SK-N-DZ (cell line): ENCODE results near the gene TNKS1BP1.
"Not testable (repeated sequence)": the region's sequence is repeated elsewhere in the genome, so short reads cannot be mapped to it uniquely, and the experiment has no call there.

Source experiments
- DNase-seq: peaks from one replicate; pipeline ENCODE4 v3.0.0-alpha.2; 2015; ENCODE audit warnings: low spot score

Gene TNKS1BP1

GRCh38 chr11:57353446-57353845, 28.7 kb upstream of the TNKS1BP1 start:
- no peak for DNase-seq

- no peak for DNase-seq
Measured at GRCh38 chr11:57353036-57353435, 28.3 kb upstream of the TNKS1BP1 start.

- DNase-seq: no peak
Measured at GRCh38 chr11:57349491-57350274, 24.9 kb upstream of the TNKS1BP1 start.

- no peak for DNase-seq
Measured at GRCh38 chr11:57348636-57349313, 24.0 kb upstream of the TNKS1BP1 start.

- DNase-seq: no peak
Measured at GRCh38 chr11:57348052-57348451, 23.3 kb upstream of the TNKS1BP1 start.

- DNase-seq: no peak
Measured at GRCh38 chr11:57347336-57347735, 22.6 kb upstream of the TNKS1BP1 start.

GRCh38 chr11:57345555-57346211, 20.9 kb upstream of the TNKS1BP1 start:
- DNase-seq: peak; percentile 73

GRCh38 chr11:57344826-57345225, 20.1 kb upstream of the TNKS1BP1 start:
- DNase-seq: no peak

GRCh38 chr11:57343825-57344224, 19.1 kb upstream of the TNKS1BP1 start:
- no peak for DNase-seq

GRCh38 chr11:57342702-57343101, 17.9 kb upstream of the TNKS1BP1 start:
- DNase-seq: no peak

GRCh38 chr11:57341250-57341808, 16.6 kb upstream of the TNKS1BP1 start:
- no peak for DNase-seq

- peak; percentile 91 for DNase-seq
Measured at GRCh38 chr11:57340039-57340615, 15.4 kb upstream of the TNKS1BP1 start.

GRCh38 chr11:57339328-57339727, 14.6 kb upstream of the TNKS1BP1 start:
- DNase-seq: peak; percentile 30

- peak; percentile 97 for DNase-seq
Measured at GRCh38 chr11:57338142-57338541, 13.4 kb upstream of the TNKS1BP1 start, which contains the start of gene P2RX3. TSS of gene P2RX3 (plus strand) at chr11:57338352. CDS start at chr11:57338551, 199 bp downstream.

- DNase-seq: not testable (repeated sequence)
Measured at GRCh38 chr11:57336856-57337255, 12.1 kb upstream of the TNKS1BP1 start.

GRCh38 chr11:57336111-57336666, 11.4 kb upstream of the TNKS1BP1 start:
- DNase-seq: no peak

GRCh38 chr11:57335343-57336110, 10.8 kb upstream of the TNKS1BP1 start, which contains the start of gene SSRP1:
TSS of gene SSRP1 (minus strand) at chr11:57335892. CDS start at chr11:57335121, 771 bp downstream.
- DNase-seq: peak; percentile 91

GRCh38 chr11:57335023-57335342, 10.2 kb upstream of the TNKS1BP1 start:
- no peak for DNase-seq

GRCh38 chr11:57332694-57333440, 8.1 kb upstream of the TNKS1BP1 start:
- no peak for DNase-seq

GRCh38 chr11:57331720-57332119, 7.0 kb upstream of the TNKS1BP1 start:
- DNase-seq: no peak
